SK-MEL-5 (cell line): ENCODE results near the gene C9orf78. TPM values are rescaled to one million over a fixed set of nuclear protein-coding genes. Genes with fewer than 3 reads are reported as not detected.
A peak's percentile ranks its signal among the peaks of the same experiment; 100 is the strongest.

ENCODE experiments used
- DNase-seq: peaks from one replicate; pipeline ENCODE4 v3.0.0-alpha.2; 2016; ENCODE audit warnings: low read depth, low spot score
- in situ Hi-C: cut with HindIII; loops from 2 replicates; pipeline ENCODE4 v1.10.0; 2016; ENCODE audit warnings: low sequenced_read_pairs, high pct_unique_total_duplicates, low pct_unique_long_range_greater_than_20kb
- total RNA-seq: library from RNA; depleted of rRNA; stranded (reverse); fragments of >200 nt; shearing (Covaris generic); gene quantifications from 2 replicates; pipeline ENCODE4 v1.2.3, GENCODE V29; 2014

C9orf78 gene
- total RNA-seq, 1 experiment from 2014 or later = 77.7 TPM

DNA sequence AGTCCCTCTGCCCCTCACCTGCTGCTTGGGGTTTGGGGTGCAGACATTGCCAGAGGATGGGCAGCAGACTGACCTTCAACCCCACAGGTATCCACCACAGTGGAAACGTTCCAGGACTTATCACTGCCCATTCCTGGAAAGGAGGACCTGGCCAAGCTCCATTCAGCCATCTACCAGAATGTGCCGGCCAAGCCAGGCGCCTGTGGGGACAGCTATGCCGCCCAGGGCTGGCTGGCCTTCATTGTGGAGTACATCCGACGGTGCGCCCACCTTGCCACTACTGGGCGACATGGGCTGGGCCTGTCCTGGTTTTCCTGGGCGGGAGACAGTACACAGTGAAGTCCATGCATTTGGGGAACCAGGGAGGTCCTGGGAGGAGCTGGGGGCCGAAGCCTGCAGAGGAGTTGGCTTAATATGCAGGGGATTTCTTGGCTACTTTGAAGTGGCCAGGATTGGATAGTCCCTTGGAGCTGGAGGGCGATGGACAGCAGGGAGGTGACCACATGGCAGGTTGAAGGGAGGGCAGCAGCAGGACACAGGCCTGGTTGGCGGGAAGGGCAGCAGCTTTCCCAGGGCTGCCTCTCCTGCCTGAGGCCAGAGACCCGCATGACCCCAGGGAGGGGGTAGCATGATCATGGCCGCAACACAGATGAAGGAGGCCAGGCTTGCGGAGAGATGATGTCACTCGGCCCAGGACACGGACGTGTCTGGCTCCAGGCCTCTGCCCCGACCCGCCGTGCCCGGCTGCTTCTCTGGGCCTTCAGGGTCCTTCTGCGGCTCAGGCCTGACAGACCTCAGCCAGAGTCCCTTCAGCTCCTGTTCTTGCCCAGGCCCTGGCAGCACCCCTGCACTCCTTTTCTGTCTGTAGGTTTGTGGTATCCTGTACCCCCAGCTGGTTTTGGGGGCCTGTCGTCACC lies 34.8 kb upstream of the C9orf78 start:
- in situ Hi-C loops = no loop called here
- no peak for DNase-seq

DNA sequence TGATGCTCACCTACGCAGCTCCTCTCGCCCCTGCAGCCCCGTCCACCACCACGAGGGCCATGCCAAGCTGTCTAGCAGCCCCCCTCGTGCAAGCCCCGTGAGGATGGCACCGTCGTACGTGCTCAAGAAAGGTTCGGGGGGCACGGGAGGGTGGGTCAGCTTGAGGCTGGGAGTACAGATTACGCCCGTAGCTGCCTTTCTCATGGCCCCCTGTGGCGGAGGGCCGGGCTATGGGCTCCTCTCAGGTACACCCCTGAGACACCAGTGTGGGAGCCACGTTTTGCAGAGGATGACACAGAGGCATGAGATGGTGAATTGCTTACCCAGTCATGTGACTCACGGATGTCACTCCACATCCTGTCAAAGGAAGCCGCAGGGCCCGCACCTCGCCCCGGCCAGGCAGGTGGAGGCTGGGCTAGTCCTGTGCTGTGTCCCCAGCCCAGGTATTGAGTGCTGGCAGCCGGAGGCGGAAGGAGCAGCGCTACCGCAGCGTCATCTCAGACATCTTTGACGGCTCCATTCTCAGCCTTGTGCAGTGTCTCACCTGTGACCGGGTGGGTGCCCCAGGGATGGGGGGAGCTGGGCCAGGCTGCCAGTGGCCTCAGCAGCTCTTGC lies 33.9 kb upstream of the C9orf78 start:
- in situ Hi-C loops = no loop called here
- no peak for DNase-seq

DNA sequence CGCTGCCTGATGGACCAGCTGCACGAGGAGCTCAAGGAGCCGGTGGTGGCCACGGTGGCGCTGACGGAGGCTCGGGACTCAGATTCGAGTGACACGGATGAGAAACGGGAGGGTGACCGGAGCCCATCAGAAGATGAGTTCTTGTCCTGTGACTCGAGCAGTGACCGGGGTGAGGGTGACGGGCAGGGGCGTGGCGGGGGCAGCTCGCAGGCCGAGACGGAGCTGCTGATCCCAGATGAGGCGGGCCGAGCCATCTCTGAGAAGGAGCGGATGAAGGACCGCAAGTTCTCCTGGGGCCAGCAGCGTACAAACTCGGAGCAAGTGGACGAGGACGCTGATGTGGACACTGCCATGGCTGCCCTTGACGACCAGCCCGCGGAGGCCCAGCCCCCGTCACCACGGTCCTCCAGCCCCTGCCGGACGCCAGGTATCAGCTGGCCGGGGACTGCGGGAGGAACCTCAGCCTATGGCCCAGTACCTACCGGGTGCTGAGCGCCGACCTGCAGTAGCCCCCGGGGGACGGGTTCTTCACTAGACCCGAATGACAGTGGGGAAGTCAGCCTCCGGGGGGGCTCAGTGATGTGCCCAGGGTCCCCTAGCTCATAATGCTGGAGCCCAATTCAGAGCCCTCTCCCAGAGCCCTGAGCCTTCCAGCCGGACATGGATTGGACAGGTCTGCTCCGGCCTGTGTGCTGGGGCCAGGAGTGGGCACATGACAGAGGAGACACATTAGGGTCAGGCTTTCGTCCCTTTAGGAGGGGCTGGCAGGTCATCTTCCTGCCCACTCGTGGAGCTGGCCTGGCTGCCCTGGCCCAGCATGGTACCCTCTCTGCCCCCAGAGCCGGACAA lies 33.2 kb upstream of the C9orf78 start:
- in situ Hi-C loops = no loop called here
- DNase-seq = no peak

DNA sequence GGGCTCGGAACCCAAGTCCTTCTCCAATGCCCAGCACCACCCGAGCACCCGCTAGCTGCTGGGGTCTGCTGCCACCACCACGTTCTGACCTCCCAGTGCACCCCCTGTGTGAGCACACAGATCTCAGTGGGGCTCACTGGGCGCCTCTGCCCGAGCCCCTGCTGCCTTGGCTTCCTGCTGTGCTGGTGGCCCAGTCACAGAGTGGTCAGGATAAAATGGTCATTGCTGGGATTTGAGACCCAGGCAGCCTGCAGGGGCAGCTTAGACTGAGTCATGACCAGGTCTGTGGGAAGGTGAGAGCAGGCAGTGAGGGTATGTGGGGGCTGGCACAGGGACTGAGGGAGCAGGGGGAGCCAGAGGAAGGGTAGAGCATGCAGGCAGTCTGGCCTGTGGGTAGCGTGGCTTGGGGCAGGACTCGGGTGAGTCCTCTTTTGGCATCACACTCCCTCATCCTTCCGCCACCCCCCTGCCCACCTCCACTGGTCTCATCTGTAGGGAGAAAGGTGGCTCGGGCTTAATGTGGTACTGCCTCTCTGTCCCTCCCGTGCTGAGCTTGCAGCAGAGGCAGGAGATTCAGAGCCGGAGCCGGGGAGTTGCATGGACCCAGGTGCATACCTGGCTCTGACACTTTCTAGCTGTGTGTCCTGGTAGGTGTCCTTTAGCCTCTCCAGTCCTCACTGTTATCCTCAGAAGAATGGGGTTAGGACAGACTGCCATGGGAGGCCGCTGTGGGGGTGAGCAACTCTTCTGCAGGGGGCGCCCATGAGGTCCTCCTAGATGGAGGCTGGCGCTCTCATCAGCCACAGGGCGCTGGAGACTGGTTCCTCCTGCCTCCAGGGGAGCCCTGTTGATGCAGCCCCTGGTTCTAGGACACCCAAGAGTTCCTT lies 32.3 kb upstream of the C9orf78 start:
- in situ Hi-C loops = no loop called here
- no peak for DNase-seq

DNA sequence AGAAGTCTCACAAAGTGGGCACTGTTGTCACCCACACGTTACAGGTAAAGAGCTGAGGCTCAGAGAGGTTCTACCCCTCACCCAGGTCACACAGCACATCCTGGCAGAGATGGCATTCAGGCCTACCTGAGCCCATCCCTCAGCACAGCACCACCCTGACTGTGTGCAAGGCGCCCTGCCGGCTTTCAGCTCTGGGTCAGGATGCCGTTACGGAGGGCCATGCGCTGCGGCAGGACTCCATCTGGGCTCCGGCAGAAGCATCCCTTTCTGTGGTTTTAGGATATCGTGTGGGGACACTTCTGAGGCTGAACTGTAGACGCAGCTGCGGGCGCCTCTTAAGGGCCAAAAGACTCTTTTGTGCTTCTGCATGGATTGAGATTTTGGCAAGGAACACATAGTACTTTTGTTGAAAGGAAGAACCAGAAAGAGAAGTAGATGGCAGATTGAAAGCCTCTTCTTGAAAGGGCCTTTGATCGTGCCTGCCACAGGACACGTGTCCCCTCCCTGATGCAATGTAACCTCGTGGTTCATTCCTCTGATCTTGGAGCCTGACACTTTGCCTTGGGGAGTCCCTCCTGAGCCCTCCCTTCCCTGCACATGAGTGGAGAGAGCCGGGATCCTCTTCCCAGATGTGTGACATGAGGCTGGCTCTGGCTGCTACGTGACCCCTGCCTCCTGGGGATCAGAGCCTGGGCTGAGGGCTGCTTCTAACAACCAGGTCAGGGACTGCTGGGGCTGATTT lies 31.5 kb upstream of the C9orf78 start:
- in situ Hi-C loops = no loop called here
- peak; percentile 94 for DNase-seq

DNA sequence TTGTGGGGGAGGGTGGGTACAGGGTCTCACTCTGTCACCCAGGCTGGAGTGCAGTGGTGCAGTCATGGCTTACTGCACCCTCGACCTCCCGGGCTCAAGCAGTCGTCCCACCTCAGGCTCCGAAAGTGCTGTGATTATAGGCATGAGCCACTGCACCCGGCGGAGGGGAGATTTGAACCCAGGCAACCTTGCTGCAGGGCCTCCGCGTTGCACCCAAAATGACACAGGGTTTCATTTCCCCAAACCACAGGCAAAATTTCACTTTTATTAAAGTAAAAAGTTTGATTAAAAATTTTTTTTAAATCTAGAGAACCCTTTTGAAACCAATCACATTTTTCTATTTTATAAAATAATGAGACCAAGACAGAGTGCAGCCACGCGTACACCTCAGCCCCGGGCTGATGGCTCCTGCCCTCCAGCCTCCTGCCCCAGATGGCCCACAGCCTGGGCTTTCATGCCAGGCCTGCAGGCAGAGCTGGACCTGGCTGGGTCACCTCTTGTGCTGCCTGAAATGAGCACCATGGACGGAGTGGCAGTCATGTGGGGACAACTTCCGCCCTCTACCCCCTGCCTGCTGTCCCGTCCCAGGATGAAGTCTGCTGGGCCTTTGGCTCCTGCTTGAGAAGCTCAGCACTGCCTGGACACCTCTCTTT lies 30.7 kb upstream of the C9orf78 start:
- in situ Hi-C loops = no loop called here
- no peak for DNase-seq

DNA sequence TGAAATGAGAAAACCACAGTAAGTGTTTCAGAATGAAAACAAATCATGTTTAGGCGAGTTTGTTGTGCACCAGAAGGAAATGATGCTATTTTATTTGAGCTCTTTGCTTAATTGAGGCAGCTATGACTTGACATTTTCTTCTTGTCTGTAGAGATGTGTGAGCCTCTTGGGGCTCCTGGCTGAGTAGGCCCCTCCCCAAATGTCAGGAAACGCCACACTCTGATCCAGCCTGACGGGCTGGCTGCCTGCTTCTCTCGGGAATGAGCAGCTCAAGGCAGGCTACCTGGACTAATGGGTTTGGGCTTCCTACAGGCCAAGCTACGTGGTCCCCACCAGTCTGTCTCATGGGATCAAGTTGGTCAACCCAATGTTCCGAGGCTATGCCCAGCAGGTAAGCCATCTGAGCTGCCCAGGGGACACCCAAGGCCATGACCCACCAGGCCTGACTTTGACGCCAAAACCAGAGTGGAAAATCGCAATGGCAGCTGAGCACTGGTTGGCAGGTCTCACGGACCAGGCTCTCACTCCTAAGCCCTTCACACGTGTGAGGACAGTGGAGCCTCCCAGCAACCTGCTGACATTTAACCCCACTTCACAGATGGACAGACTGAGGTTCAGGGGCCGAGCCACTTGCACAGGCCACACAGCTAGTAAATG lies 30.0 kb upstream of the C9orf78 start:
- in situ Hi-C loops = no loop called here
- no peak for DNase-seq

DNA sequence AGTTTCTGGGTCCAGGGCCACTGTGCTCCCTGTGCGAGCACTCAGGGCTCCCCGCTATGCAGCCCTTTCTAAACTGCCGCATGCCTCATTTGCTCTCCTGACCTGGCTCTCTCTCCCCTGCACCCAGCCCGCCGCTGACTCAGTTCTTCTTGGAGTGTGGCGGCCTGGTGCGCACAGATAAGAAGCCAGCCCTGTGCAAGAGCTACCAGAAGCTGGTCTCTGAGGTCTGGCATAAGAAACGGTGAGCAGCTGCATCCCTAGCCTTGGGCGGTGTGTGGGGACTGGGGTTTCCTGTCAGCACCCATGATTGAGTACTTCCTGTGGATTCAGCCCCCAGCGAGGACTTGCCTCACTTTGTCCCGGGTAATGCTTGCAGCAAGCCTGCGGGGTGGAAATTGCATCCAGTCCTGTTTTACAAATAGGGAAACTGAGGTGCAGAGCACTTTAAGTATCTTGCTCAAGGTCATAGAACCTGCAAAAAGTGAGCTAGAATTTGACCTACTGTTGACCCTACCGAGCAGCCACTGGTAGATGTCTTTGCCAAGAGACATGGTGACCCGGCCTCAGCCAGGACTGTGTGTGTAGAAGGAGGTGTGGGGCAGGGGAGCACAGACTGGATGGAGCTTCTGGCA lies 28.1 kb upstream of the C9orf78 start:
- in situ Hi-C loops = no loop called here
- peak; percentile 54 for DNase-seq

DNA sequence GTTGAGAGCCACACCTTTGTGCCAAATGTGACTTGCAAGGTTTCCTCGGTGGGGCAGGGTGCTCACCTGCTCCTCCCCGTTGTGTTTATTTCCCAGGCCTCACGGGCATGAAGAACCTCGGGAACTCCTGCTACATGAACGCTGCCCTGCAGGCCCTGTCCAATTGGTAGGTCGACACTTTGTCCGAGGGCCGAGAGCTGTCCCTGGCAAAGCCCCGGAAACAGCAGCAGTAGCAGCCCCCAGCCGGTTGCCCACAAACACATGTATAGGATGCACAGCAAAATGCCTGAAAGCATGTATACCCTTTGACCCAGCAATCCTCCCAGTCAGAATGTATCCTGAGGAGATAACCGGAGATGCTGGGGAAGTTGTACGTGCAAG lies 26.4 kb upstream of the C9orf78 start:
- in situ Hi-C loops = no loop called here
- DNase-seq = no peak

DNA sequence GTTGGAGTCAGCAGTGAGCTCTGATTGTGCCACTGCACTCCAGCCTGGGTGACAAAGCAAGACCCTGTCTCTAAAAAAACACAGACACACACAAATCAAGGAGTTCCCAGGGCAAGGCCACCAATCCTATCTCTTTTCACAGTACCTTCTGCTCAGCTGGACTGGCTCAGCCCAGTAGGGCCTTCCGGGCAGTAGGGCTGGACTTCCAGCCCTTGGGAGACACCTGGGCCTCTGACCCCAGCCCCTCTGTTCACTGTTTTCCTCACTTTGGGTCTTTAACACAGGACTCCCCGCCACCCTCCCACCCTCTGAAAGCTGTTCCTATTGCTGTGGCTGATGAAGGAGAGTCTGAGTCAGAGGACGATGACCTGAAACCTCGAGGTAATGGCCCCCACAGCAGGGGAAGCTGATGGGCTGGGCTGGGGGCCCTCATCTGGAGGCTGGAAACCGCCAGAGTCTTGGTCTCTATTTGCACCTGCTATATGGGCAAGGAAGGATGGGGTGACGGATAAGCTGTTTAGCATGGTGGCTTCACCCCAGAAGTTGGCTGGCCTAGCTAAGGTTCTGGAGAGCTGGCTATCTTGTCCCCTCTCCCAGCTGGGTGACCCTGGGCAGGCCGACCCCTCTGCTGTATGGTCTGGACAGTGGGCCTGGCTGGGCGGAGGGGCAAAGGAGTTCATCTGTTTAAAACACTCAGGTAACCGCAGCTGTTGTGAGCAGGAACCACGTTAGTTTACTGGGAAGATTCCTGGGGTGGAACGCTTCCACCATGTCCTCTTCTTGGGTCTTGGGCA lies 25.8 kb upstream of the C9orf78 start:
- DNase-seq = no peak
- in situ Hi-C loops = no loop called here

DNA sequence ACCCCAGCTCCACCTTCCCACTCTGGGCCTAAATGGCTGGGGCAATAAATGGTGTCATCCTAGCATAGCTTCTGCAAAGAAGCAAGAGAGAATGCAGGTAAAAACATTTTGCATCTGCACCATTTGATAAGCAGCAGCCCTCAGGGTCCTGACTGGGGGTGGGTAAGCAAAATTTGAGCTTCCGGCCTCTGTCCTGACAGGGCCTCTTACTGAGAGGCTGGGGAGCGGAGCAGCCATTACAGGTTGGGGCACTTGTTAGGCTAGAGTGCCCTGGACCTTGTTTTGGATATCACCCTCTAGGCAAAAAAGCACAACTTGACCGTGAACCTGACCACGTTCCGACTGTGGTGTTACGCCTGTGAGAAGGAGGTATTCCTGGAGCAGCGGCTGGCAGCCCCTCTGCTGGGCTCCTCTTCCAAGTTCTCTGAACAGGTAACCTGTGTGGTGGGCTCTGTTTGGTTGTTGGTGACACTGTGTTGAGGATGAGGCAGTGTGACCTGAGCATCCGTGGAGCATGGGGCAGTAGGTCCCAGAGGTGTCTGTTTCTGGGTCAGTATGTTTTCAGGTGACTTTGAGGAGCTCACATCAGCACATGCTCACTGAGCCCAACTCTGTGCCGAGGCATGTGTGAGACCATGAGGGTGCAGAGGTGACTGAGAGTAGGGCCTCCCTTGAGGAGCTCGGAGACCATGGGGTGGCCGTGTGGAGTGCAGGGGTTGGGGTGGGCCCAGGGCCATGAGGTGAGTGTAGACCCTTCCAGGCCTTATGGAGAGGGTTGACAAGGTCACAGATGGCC lies 23.3 kb upstream of the C9orf78 start:
- in situ Hi-C loops = no loop called here
- no peak for DNase-seq

DNA sequence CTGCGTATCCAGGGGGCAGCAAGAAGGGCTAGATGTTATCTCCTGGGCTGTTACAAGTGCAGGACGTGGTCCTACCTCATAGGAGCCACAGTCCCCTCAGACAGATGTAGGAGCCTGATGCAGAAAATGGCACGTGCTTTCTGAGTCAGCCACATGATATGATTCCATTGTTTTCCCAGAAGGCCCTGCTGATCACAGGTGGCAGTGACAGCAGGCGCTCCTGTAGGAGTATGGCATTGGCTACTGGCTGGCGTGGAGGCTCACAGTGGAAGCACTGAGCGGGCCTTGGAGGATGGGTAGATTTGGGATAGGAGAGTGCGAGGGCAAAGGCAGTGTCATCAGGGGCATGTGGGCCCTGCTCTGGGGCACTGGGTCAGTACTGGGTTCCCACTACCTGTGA lies 22.1 kb upstream of the C9orf78 start:
- in situ Hi-C loops = no loop called here
- DNase-seq = no peak

DNA sequence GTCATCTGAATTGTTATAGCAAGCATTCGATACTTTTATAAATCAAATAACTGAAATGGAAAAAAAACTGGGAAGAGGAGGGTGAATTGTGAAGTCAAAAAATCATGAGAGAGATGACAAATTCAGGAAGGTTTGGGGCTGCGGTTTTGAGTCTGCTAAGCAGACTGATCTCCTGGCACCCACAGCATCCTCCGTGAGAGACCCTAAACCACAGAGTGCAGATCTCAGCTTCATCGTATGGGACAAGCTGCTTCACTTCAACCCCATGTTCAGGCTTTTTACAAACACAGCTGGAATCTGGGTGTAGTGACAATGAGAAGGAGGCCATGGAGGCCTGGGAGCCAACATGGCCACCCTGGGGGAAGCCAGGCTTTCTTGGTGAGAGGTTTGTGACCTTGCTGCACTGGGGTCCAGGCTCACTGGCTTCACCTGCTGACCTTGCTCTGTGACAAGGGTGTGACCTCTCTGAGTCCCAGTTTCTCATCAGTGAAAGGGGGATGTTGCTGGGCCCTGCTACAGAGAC lies 19.6 kb upstream of the C9orf78 start:
- no peak for DNase-seq
- in situ Hi-C loops = no loop called here

DNA sequence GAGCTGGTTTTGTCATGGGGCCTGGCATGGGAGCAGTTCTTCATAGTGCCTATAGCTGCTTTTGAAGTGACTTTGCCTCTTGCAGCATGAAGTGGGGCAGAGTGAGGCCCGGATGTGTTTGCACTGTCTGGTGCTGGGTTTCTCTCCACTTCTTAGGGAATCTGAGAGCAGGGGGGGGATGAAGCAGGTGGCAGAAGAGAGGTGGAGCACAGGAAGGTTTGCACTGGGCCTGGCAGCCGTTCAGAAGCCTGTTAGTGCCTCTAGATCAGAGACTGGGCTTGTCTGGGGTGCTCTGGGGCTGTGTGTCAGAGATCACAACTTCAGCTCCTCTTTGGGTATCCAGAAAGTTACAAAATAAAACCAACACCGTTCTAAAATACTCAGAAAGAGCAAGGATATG lies 18.5 kb upstream of the C9orf78 start:
- in situ Hi-C loops = no loop called here
- no peak for DNase-seq
